Effector CD4-positive, alpha-beta T cell (primary cell): ENCODE results near the gene FIBCD1.

Experiments used
- DNase-seq: peaks from one replicate; pipeline ENCODE4 v3.0.0-alpha.2; 2020

Gene FIBCD1

GRCh38 chr9:130905902-130906734, 32.9 kb downstream of the FIBCD1 start:
- DNase-seq, result no peak

GRCh38 chr9:130905125-130905901, 33.7 kb downstream of the FIBCD1 start:
- no peak for DNase-seq

- DNase-seq, result no peak
Observed at GRCh38 chr9:130904070-130905044, 34.7 kb downstream of the FIBCD1 start.

GRCh38 chr9:130903194-130904069, 35.6 kb downstream of the FIBCD1 start:
- no peak for DNase-seq

GRCh38 chr9:130902204-130903185, 36.6 kb downstream of the FIBCD1 start:
- no peak for DNase-seq

GRCh38 chr9:130901498-130902203, 37.4 kb downstream of the FIBCD1 start:
- no peak for DNase-seq

- no peak for DNase-seq
Observed at GRCh38 chr9:130900701-130901497, 38.1 kb downstream of the FIBCD1 start.

GRCh38 chr9:130899051-130899748, 39.8 kb downstream of the FIBCD1 start:
- DNase-seq, result no peak

- DNase-seq, result no peak
Observed at GRCh38 chr9:130898552-130898852, 40.5 kb downstream of the FIBCD1 start.

- no peak for DNase-seq
Observed at GRCh38 chr9:130897848-130898551, 41.0 kb downstream of the FIBCD1 start.

- DNase-seq, result no peak
Observed at GRCh38 chr9:130897105-130897751, 41.8 kb downstream of the FIBCD1 start.

- DNase-seq, result no peak
Observed at GRCh38 chr9:130896233-130897014, 42.6 kb downstream of the FIBCD1 start, which contains the start of gene QRFP. QRFP (minus strand) TSS chr9:130896812; CDS start chr9:130893838, 2,974 bp downstream.

- no peak for DNase-seq
Observed at GRCh38 chr9:130895481-130896232, 43.4 kb downstream of the FIBCD1 start.

- no peak for DNase-seq
Observed at GRCh38 chr9:130895038-130895437, 44.0 kb downstream of the FIBCD1 start.

GRCh38 chr9:130894546-130894945, 44.5 kb downstream of the FIBCD1 start:
- DNase-seq, result no peak
